H1 (cell line): Measurements from ENCODE around the gene WLS. TPM values are rescaled to one million over a fixed set of nuclear protein-coding genes. Genes with fewer than 3 reads are reported as not detected.

Source experiments
- CTCF ChIA-PET: fragments of 300-600 bp; sonication (Branson Sonifier 250); formaldehyde crosslinking; loops from one replicate; lab custom pipeline; 2021; ENCODE audit not compliant: partially characterized antibody; lab: Charles Lee
- POLR2A ChIA-PET: fragments of 300-600 bp; sonication (Branson Sonifier 250); formaldehyde crosslinking; loops from one replicate; lab custom pipeline; 2021; ENCODE audit warnings: inconsistent platforms; ENCODE audit not compliant: partially characterized antibody; lab: Charles Lee
- DNase-seq, 2 experiments: peaks; one replicate each; pipeline versions ENCODE4 v3.0.0 to v3.0.0-alpha.2; 2010 to 2022; ENCODE audit warnings: low spot score in 2 of 2, low read depth in 1 of 2, mixed read lengths in 1 of 2
- FAIRE-seq: peaks from 2 replicates; lab custom pipeline; 2011; peaks lifted over from hg19 to GRCh38; lab: Jason Lieb, UNC
- H2AFZ ChIP-seq: 2 replicates; pipeline ENCODE4 v1.8.1; 2012; ENCODE audit warnings: low read length, inconsistent platforms
- H2AK5ac ChIP-seq: 2 replicates; pipeline ENCODE4 v1.6.1; 2013; ENCODE audit warnings: low read depth, low read length
- H2BK120ac ChIP-seq: replicated peaks from 2 replicates; pipeline ENCODE3; 2013; ENCODE audit warnings: low read depth, low read length, inconsistent platforms
- H2BK12ac ChIP-seq: 2 replicates; pipeline ENCODE4 v1.6.1; 2013; ENCODE audit warnings: low read depth, low read length
- H2BK15ac ChIP-seq: 2 replicates; pipeline ENCODE4 v1.6.1; 2013; ENCODE audit warnings: low read length
- H2BK20ac ChIP-seq: 2 replicates; pipeline ENCODE4 v1.6.1; 2013; ENCODE audit warnings: low read length
- H2BK5ac ChIP-seq: 2 replicates; pipeline ENCODE4 v1.6.1; 2013; ENCODE audit warnings: low read depth, low read length
- H3K14ac ChIP-seq: 2 replicates; pipeline ENCODE4 v1.6.1; 2013; ENCODE audit warnings: inconsistent platforms; ENCODE audit not compliant: insufficient read length
- H3K18ac ChIP-seq: 2 replicates; pipeline ENCODE4 v1.6.1; 2013; ENCODE audit warnings: low read length; ENCODE audit errors: extremely low read depth
- H3K23ac ChIP-seq: 2 replicates; pipeline ENCODE4 v1.6.1; 2013; ENCODE audit warnings: inconsistent platforms; ENCODE audit not compliant: insufficient read length
- H3K23me2 ChIP-seq: 2 replicates; pipeline ENCODE4 v1.6.1; 2013; ENCODE audit warnings: low read depth, low read length
- H3K27ac ChIP-seq: 2 replicates; pipeline ENCODE4 v1.6.1; 2011; ENCODE audit warnings: low read depth, low read length, inconsistent platforms
- H3K27me3 ChIP-seq, 4 experiments: replicated peaks in 1 of 4; 1 replicate in 1 of 4; 2 replicates in 3 of 4; pipeline versions ENCODE4 v1.6.1 to v1.8.1; 2011 to 2013; ENCODE audit warnings: low read length in 3 of 4, mild to moderate bottlenecking in 3 of 4, inconsistent platforms in 2 of 4, mixed read lengths in 2 of 4, moderate library complexity in 1 of 4; ENCODE audit not compliant: control insufficient read depth in 3 of 4, insufficient read depth in 3 of 4; ENCODE audit errors: extremely low read depth in 1 of 4
- H3K36me3 ChIP-seq, 4 experiments: 2 replicates each; pipeline versions ENCODE4 v1.6.1 to v1.8.1; 2011 to 2013; ENCODE audit warnings: mild to moderate bottlenecking in 4 of 4, low read length in 3 of 4, moderate library complexity in 2 of 4, control low read depth in 1 of 4, inconsistent platforms in 1 of 4; ENCODE audit not compliant: insufficient read depth in 4 of 4, control insufficient read depth in 2 of 4
- H3K4ac ChIP-seq: replicated peaks from 2 replicates; pipeline ENCODE3; 2013; ENCODE audit warnings: low read length, low read depth, mixed read lengths, inconsistent platforms; ENCODE audit not compliant: insufficient read length
- H3K4me1 ChIP-seq, 4 experiments: replicated peaks in 1 of 4; 1 replicate in 1 of 4; 2 replicates in 3 of 4; pipeline versions ENCODE4 v1.6.1 to v1.8.1; 2011 to 2013; ENCODE audit warnings: low read length in 3 of 4, inconsistent platforms in 2 of 4, mixed read lengths in 1 of 4; ENCODE audit not compliant: insufficient read depth in 4 of 4, control insufficient read depth in 3 of 4
- H3K4me2 ChIP-seq, 2 experiments: 2 replicates each; pipeline versions ENCODE4 v1.6.1 to v1.8.1; 2011 to 2013; ENCODE audit warnings: low read depth in 2 of 2, low read length in 2 of 2, control low read depth in 1 of 2, inconsistent platforms in 1 of 2, mild to moderate bottlenecking in 1 of 2; ENCODE audit not compliant: insufficient read depth in 1 of 2
- H3K4me3 ChIP-seq, 4 experiments: fragments of 200-600, 300-600 bp in 1 of 4; sonication (generic), shearing (Covaris generic), sonication (Bioruptor Twin) in 1 of 4; 2 replicates each; pipeline versions ENCODE4 v1.5.1 to v1.8.1; 2011 to 2016; ENCODE audit warnings: low read length in 4 of 4, low read depth in 3 of 4, control low read depth in 2 of 4, inconsistent platforms in 2 of 4, mild to moderate bottlenecking in 2 of 4, mixed read lengths in 1 of 4, moderate library complexity in 1 of 4; ENCODE audit not compliant: insufficient read depth in 2 of 4; ENCODE audit errors: extremely low read depth in 1 of 4
- H3K56ac ChIP-seq: replicated peaks from 2 replicates; pipeline ENCODE3; 2013; ENCODE audit warnings: low read depth, mild to moderate bottlenecking, mixed read lengths, low read length, inconsistent platforms; ENCODE audit not compliant: insufficient read length
- H3K79me1 ChIP-seq: 2 replicates; pipeline ENCODE4 v1.6.1; 2013; ENCODE audit warnings: low read depth, low read length, control low read depth
- H3K79me2 ChIP-seq, 2 experiments: 2 replicates each; pipeline versions ENCODE4 v1.6.1 to v1.8.1; 2012 to 2013; ENCODE audit warnings: low read length in 2 of 2, mild to moderate bottlenecking in 2 of 2, inconsistent platforms in 1 of 2; ENCODE audit not compliant: insufficient read depth in 2 of 2, control insufficient read depth in 1 of 2
- H3K9ac ChIP-seq, 4 experiments: replicated peaks in 1 of 4; 1 replicate in 1 of 4; 2 replicates in 3 of 4; pipeline versions ENCODE4 v1.6.1 to v1.8.1; 2011 to 2013; ENCODE audit warnings: low read depth in 3 of 4, low read length in 3 of 4, control low read depth in 2 of 4, mild to moderate bottlenecking in 2 of 4, moderate library complexity in 2 of 4, inconsistent platforms in 1 of 4; ENCODE audit errors: extremely low read depth in 1 of 4
- H3K9me3 ChIP-seq, 2 experiments: 2 replicates each; pipeline versions ENCODE4 v1.6.1 to v1.8.1; 2012 to 2013; ENCODE audit warnings: mild to moderate bottlenecking in 2 of 2, moderate library complexity in 2 of 2, control low read depth in 1 of 2, inconsistent platforms in 1 of 2, low read depth in 1 of 2, low read length in 1 of 2, mixed read lengths in 1 of 2; ENCODE audit not compliant: insufficient read depth in 2 of 2
- H4K20me1 ChIP-seq, 2 experiments: replicated peaks in 1 of 2; 2 replicates each; pipeline versions ENCODE3 to v1.8.1; 2011 to 2013; ENCODE audit warnings: inconsistent platforms in 2 of 2, low read length in 2 of 2, mild to moderate bottlenecking in 1 of 2; ENCODE audit not compliant: insufficient read depth in 2 of 2, control insufficient read depth in 1 of 2
- H4K5ac ChIP-seq: 2 replicates; pipeline ENCODE4 v1.6.1; 2013; ENCODE audit warnings: low read length, low read depth, mixed read lengths, inconsistent platforms; ENCODE audit not compliant: insufficient read length
- H4K8ac ChIP-seq: 2 replicates; pipeline ENCODE4 v1.8.0; 2013; ENCODE audit warnings: mild to moderate bottlenecking, moderate library complexity, low read length, inconsistent platforms; ENCODE audit not compliant: insufficient read depth; ENCODE audit errors: extremely low read depth
- H4K91ac ChIP-seq: replicated peaks from 2 replicates; pipeline ENCODE3; 2013; ENCODE audit warnings: low read length, mixed read lengths, inconsistent platforms; ENCODE audit not compliant: insufficient read length
- EP300 ChIP-seq, 2 experiments: IDR thresholded peaks; 1 replicate in 1 of 2; 2 replicates in 1 of 2; pipeline ENCODE4 v1.6.1; 2011 to 2012; ENCODE audit warnings: low read depth in 2 of 2, low read length in 2 of 2, mild to moderate bottlenecking in 2 of 2, borderline replicate concordance in 1 of 2, inconsistent platforms in 1 of 2, moderate library complexity in 1 of 2
- JUN ChIP-seq: IDR thresholded peaks from 2 replicates; pipeline ENCODE4 v1.6.1; 2011; ENCODE audit warnings: low read depth, mild to moderate bottlenecking, improper control_type of control experiment, low read length
- SIRT6 ChIP-seq: IDR thresholded peaks from one replicate; pipeline ENCODE4 v1.7.1; 2012; ENCODE audit warnings: low read length, inconsistent platforms
- TAF7 ChIP-seq: optimal IDR thresholded peaks from 2 replicates; pipeline ENCODE3; 2011; ENCODE audit warnings: low read depth, mild to moderate bottlenecking, inconsistent platforms, low read length, moderate library complexity, borderline replicate concordance
- ZNF274 ChIP-seq: IDR thresholded peaks from 2 replicates; pipeline ENCODE4 v1.7.0; 2012; ENCODE audit warnings: low read length, borderline replicate concordance; ENCODE audit errors: extremely low read depth
- WGBS, 2 experiments: shearing (Covaris generic) in 1 of 2; methylation state at CpG; one replicate each; pipeline versions ENCODE4 v1.1.6 to v1.1.7; 2013 to 2015; ENCODE audit warnings: low lambda C conversion rate in 2 of 2, mixed read lengths in 2 of 2, inconsistent platforms in 1 of 2, low coverage in 1 of 2, missing lambda C conversion rate in 1 of 2; ENCODE audit not compliant: insufficient replicate concordance in 2 of 2, insufficient coverage in 1 of 2, insufficient read length in 1 of 2; ENCODE audit errors: extremely low coverage in 1 of 2, missing lambda C conversion rate in 1 of 2; 5-methylcytosine and 5-hydroxymethylcytosine counted together
- polyA plus RNA-seq, 7 experiments: library from polyadenylated mRNA; depleted of rRNA in 3 of 7; stranded (reverse) in 5 of 7; unstranded in 2 of 7; fragments of >200 nt in 5 of 7; fragments of 200-250 nt in 2 of 7; gene quantifications; 1 replicate in 5 of 7; 2 replicates in 1 of 7; 4 replicates in 1 of 7; pipeline versions ENCODE4 v1.2.1 to v1.2.3, GENCODE V29; 2011 to 2013; ENCODE audit warnings: missing spikeins in 2 of 7, mixed read lengths in 2 of 7
- total RNA-seq: library from RNA; stranded (reverse); fragmentation: NEBNext Ultra II Directional; extraction: Animal tissue kit (Norgen Biotek cat#: 25700); gene quantifications from 2 replicates; pipeline ENCODE4 v1.2.1, GENCODE V29; 2021

WLS gene
- total and polyA plus RNA-seq, 2 of the 8 experiments (the other 6 are each of a cell fraction or from before 2014, with no cell fraction given) = 1.2 to 2.7 TPM

DNA sequence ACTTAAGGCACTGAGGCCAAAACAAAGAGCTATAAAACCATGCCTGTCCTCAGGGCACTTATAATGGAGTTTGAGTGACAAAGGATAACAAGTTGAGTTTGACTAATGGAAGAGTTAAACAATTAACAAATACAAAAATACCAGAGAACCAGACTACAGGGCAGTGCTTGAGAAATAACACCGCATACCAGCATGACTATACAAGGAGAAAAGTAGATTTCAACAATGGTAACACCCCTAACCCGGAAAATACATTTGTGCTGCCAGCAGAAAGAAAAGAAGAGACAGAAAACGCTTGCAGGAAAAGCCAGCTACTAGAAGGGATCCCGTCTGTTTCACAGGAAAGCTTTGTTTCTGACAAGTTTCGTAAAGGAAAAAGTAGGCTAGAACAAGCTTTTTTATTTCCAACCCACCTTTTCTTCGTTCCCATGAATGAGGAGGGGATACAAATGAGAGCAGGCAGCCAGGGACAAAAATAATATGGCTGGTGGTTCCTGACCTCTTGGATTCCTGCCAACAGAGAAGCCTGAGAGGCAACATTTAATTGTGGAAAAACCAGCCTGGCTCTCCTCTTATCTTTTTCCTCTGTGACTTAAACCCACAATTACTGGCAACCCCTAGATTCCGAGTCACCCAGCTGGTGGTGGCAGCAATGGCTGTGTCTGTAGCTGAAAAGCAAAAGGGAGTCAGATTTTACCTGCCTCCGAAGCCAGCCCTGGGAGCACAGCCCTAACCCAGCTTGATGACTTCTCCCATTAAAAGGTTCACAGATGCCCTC is 56.5 kb downstream of the WLS start:
- no peaks in the 10 kb centered on the region for H3K27me3 ChIP-seq
- no peaks in the 10 kb centered on the region for H3K79me1 ChIP-seq
- H3K36me3 ChIP-seq = no peaks in the 10 kb centered on the region
- no peak overlapping the region for H4K5ac ChIP-seq
- POLR2A ChIA-PET = no interaction called here
- no peaks in the 10 kb centered on the region for H3K79me2 ChIP-seq
- no peak overlapping the region for H2BK20ac ChIP-seq
- H3K18ac ChIP-seq = no peak overlapping the region
- H3K23ac ChIP-seq = no peak overlapping the region
- no peak for FAIRE-seq
- H2BK120ac ChIP-seq = no peak overlapping the region
- H2AFZ ChIP-seq = no peak overlapping the region
- no peak overlapping the region for H2BK15ac ChIP-seq
- H3K4me3 ChIP-seq = no peak overlapping the region
- H2BK5ac ChIP-seq = no peak overlapping the region
- no peak overlapping the region for H3K4ac ChIP-seq
- no peak for TF ChIP-seq JUN
- TF ChIP-seq TAF7 = no peak
- TF ChIP-seq EP300 (IDR thresholded peaks at IDR 0.05; ENCODE audit: borderline replicate concordance in 1 of 2, low read depth in 2 of 2, low read length in 2 of 2) = no peak
- TF ChIP-seq SIRT6 = no peak
- no peak for TF ChIP-seq ZNF274
- no peaks in the 10 kb centered on the region for H3K9me3 ChIP-seq
- CTCF ChIA-PET = interaction anchor here (0.6 to 4.8 kb wide), 7 partner anchors 11 to 1112 kb away, joined by 3 to 45 read pairs (median 5); partner anchors contain the start of gene WLS
- no peak overlapping the region for H2BK12ac ChIP-seq
- no peak overlapping the region for H3K56ac ChIP-seq
- H3K14ac ChIP-seq = no peak overlapping the region
- no peak overlapping the region for H2AK5ac ChIP-seq
- no peaks in the 10 kb centered on the region for H3K23me2 ChIP-seq
- no peak overlapping the region for H3K9ac ChIP-seq
- H3K27ac ChIP-seq = no peak overlapping the region
- no peak overlapping the region for H4K91ac ChIP-seq
- H4K8ac ChIP-seq = no peak overlapping the region; the same call in 1 of the 2 replicates
- H4K20me1 ChIP-seq = no peaks in the 10 kb centered on the region
- no peak overlapping the region for H3K4me2 ChIP-seq
- no peak for DNase-seq
- H3K4me1 ChIP-seq = no peaks in the 10 kb centered on the region
- WGBS, 2 experiments = 88% methylated on average over 8 of the region's 8 CpGs; no CpG with 5 or more reads in 1 of the 2 experiments
